K562 treated with DMSO at 1 percent for 12 hours (cell line): ENCODE measurements around the gene S100A4. TPM values are rescaled to one million over a fixed set of nuclear protein-coding genes. Genes with fewer than 3 reads are reported as not detected.

Experiments
- total RNA-seq: library from RNA; unstranded; fragments of 300-600 nt; gene quantifications from 2 replicates; pipeline ENCODE4 v1.2.3, GENCODE V29; 2022; ENCODE audit not compliant: insufficient read depth

The S100A4 gene
- total RNA-seq: 5.3 and 10.6 TPM in 2 replicates

DNA sequence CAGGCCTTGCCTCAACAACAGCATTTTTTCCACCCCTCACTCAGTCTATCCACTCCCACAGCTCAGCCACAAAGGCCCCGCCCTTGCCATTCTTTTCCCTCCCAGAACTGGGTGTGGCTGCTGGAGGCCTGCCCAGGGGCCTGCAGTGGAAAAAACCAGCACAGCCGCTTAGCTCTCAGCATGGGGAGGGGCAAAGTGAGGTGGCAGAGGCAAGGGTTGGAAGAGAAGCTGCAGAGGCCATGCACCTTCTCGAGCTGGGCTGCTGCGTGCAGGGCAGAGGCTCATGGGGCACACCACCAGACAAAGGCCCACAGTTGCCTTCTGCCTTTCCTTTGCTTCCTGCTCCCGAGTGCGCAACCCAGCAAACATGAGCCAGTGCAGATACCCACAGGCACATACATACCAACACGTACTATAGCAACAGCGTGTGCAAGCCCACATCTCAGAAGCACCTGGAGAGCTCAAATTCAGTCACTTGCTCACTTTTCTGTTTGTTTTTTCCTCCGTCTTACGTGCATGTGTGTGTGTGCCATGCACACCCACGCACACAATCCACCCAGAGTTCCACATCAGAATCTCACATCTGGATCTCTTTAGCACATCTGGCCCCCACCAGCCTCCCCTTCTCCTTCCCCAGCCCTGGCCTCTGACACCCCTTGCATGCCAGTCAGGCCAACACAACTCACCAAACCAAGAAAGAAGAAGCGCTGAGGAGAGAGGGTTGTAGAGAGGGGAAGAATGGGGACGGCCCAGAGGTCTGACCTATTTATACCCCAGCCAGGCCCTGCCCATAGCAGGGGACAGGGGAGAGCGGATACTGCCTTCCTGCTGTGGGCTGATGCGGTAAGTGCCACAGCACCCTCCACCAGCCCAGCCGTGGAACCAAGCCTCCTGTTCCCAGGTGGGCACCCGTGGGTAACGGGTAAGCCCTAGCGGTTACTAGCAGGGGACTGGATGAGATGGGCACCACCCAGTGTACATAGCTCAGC, at the start of gene S100A4:
S100A4 (minus strand) TSS at position 740 of the 989 bp plus-strand sequence. CDS start 1,012 bp downstream, outside the sequence.

DNA sequence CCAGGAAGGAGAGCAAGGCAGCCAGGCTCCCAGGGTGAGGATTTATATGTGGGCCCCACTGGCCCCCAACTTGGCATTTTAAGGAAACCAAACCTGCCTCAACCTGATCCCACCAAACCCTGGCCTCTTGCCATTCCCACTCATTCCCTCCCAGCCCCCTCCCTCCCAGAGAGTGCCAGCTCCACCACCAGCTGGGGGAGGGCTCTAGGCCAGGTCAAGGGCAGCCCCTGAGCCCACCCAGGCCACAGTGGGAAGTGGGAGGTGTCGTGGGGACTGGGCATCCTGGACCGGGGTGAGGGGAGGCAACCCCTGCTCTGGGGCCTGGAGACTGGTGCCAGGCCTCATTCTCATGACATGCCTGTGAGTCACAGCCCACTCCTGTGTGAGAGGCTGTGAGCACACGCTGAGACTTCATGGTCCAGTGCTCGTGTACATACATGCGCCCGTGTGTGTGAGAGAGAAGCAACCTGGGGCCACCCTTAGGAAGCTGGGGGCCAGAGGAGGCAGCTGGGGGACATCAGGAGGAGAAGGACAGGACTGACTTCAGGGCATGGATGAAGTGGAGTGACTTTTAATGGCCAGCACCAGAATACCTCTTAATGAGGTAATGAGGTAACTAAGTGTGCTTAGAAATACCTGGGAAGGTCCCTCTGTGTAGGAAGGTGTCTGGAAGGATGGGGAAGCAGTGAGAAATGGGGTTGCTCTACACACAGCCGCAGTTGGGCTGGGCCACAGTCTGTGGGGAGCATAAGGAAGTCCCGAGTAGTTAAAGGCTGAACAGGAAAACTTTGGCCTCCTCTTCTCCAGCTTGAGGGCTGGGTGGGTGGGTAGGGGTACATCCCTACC, 20.1 kb upstream of the S100A4 start, which contains the start of gene S100A2:
S100A2 (minus strand) TSS at position 316 of the 846 bp plus-strand sequence. CDS start 1,967 bp downstream, outside the sequence.

GRCh38 chr1:153548722-153549688, 3.4 kb upstream of the S100A4 start, which contains the start of gene S100A3:
TSS of gene S100A3 (minus strand) at chr1:153549258. CDS start at chr1:153548485, 773 bp downstream.

DNA sequence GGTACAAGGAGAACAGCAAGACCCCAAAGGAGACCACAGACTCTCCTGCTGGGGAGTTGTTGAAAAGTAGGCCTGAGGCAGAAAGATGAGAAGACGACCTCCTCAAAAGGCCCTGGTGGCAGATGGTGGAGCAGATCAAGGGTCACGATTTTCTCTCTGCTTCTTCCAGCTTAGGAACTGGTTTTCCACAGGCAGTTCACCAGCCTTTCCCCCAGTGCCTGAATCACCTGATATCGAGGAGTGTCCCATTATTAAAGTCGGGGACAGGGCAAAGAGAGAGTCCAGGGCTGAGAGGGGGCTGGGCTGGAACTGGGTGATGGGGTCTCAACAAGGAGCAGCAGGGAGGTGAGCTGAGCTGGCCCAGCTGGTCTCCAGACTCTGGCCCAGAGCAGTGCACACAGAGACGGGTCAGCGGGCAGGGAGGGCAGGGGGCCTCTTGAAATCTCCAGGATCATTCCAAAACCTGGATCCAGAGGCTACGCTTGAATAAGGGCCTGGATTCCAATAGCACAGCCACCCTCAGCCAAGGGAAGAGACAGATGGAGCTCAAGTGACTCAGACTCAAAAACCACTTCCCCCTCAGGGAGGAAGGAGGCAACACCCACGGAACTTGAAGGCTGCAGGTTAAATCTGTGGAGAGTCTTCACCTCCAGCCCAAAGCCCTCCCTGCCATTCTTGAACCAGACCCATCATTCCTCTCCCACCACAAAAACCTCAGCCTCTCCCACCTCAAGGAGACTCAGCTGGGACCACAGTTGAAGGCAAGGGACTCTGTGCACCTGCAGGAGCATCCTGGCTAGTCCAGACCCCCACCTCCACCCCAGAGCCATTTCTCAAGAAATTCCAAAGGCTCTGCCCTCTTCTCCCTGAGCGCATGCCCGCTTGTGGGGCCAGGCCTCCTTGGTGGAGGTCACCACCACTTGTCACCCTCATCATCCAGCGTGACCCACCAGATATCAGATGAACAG, 4.9 kb downstream of the S100A4 start, which contains the start of gene S100A5:
S100A5 (minus strand) TSS at position 541 of the 968 bp plus-strand sequence. CDS start 743 bp downstream, outside the sequence.

GRCh38 chr1:153535242-153536011, 10.2 kb downstream of the S100A4 start, which contains the start of gene S100A6:
TSS of gene S100A6 (minus strand) at chr1:153535991. CDS start at chr1:153535339, 652 bp downstream.

Other genes starting within 250 kb of the S100A4 start
- not detected in 2 replicates for gene PGLYRP3, start 232.9 kb downstream of the S100A4 start, total RNA-seq
- 4.4 and 4.9 TPM in 2 replicates for gene PGLYRP4, start 197.0 kb downstream of the S100A4 start, total RNA-seq
- not detected in 2 replicates for gene S100A9, start 188.0 kb downstream of the S100A4 start, total RNA-seq
- not detected in 2 replicates for gene S100A12, start 170.2 kb downstream of the S100A4 start, total RNA-seq
- gene S100A8, start 154.7 kb downstream of the S100A4 start, total RNA-seq: not detected in 2 replicates
- 0.22 TPM in 1 of 2 replicates, not detected in the other for gene S100A7A, start 129.3 kb downstream of the S100A4 start, total RNA-seq
- gene S100A7, start 85.2 kb downstream of the S100A4 start, total RNA-seq: not detected in 2 replicates
- gene S100A6, start 9.8 kb downstream of the S100A4 start, total RNA-seq: 16.1 and 19.6 TPM in 2 replicates
- gene S100A5, start 4.9 kb downstream of the S100A4 start, total RNA-seq: 4.4 TPM in 1 of 2 replicates, not detected in the other
- not detected in 2 replicates for gene S100A3, start 3.5 kb upstream of the S100A4 start, total RNA-seq
- gene S100A2, start 20.0 kb upstream of the S100A4 start, total RNA-seq: not detected in 2 replicates
- gene S100A16, start 67.3 kb upstream of the S100A4 start, total RNA-seq: 3.9 and 4.2 TPM in 2 replicates
- gene S100A14, start 70.5 kb upstream of the S100A4 start, total RNA-seq: 0.91 TPM in 1 of 2 replicates, not detected in the other
- gene S100A13, start 81.7 kb upstream of the S100A4 start, total RNA-seq: 118 and 224 TPM in 2 replicates
- gene S100A1, start 82.6 kb upstream of the S100A4 start, total RNA-seq: 36.6 and 61.5 TPM in 2 replicates
- 38.3 and 65.7 TPM in 2 replicates for gene CHTOP, start 88.3 kb upstream of the S100A4 start, total RNA-seq
- gene SNAPIN, start 112.9 kb upstream of the S100A4 start, total RNA-seq: 44.4 and 45.1 TPM in 2 replicates
- gene ILF2, start 125.2 kb upstream of the S100A4 start, total RNA-seq: 231 and 265 TPM in 2 replicates
- not detected in 2 replicates for gene NPR1, start 132.9 kb upstream of the S100A4 start, total RNA-seq
- 11.0 and 33.4 TPM in 2 replicates for gene INTS3, start 182.2 kb upstream of the S100A4 start, total RNA-seq
- gene SLC27A3, start 229.6 kb upstream of the S100A4 start, total RNA-seq: 7.4 and 8.9 TPM in 2 replicates